ENCODE results near the gene ACTL10. TPM values are rescaled to one million over a fixed set of nuclear protein-coding genes. Genes with fewer than 3 reads are reported as not detected.

The ACTL10 gene
- total RNA-seq, 1 donor from 2014 or later, result not detected

GRCh38 chr20:33649201-33649681 is 17.5 kb upstream of the ACTL10 start:
- Mint-ChIP-seq H3K27me3 (ENCODE audit: unreplicated experiment) (peaks cover 8% of the 10 kb centered on the region), H3K4me1 (ENCODE audit: unreplicated experiment) (no peaks in the 10 kb centered on the region), H3K36me3 (ENCODE audit: low read depth, unreplicated experiment) (peaks cover 11% of the 10 kb centered on the region), H3K9me3 (ENCODE audit: unreplicated experiment) (no peaks in the 10 kb centered on the region), H3K27ac (ENCODE audit: unreplicated experiment) (no peak overlapping the region), H3K4me3 (ENCODE audit: unreplicated experiment) (no peak overlapping the region)
- TF ChIP-seq CTCF (IDR thresholded peaks at IDR 0.05; ENCODE audit: unreplicated experiment), result no peak
- DNase-seq (ENCODE audit: low spot score), result no peak

GRCh38 chr20:33650111-33650752 is 16.5 kb upstream of the ACTL10 start:
- peaks cover 8% of the 10 kb centered on the region for H3K27me3 Mint-ChIP-seq (ENCODE audit: unreplicated experiment)
- no peaks in the 10 kb centered on the region for H3K9me3 Mint-ChIP-seq (ENCODE audit: unreplicated experiment)
- H3K4me1 Mint-ChIP-seq (ENCODE audit: unreplicated experiment), result no peaks in the 10 kb centered on the region
- no peak for TF ChIP-seq CTCF (IDR thresholded peaks at IDR 0.05; ENCODE audit: unreplicated experiment)
- no peak overlapping the region for H3K27ac Mint-ChIP-seq (ENCODE audit: unreplicated experiment)
- no peak overlapping the region for H3K4me3 Mint-ChIP-seq (ENCODE audit: unreplicated experiment)
- DNase-seq (ENCODE audit: low spot score), result no peak
- H3K36me3 Mint-ChIP-seq (ENCODE audit: low read depth, unreplicated experiment), result peaks cover 6% of the 10 kb centered on the region

- Mint-ChIP-seq H3K9me3 (ENCODE audit: unreplicated experiment) (no peaks in the 10 kb centered on the region), H3K4me1 (ENCODE audit: unreplicated experiment) (no peaks in the 10 kb centered on the region), H3K27me3 (ENCODE audit: unreplicated experiment) (peaks cover 4% of the 10 kb centered on the region), H3K4me3 (ENCODE audit: unreplicated experiment) (no peak overlapping the region), H3K36me3 (ENCODE audit: low read depth, unreplicated experiment) (no peaks in the 10 kb centered on the region), H3K27ac (ENCODE audit: unreplicated experiment) (no peak overlapping the region)
- no peak for TF ChIP-seq CTCF (IDR thresholded peaks at IDR 0.05; ENCODE audit: unreplicated experiment)
- no peak for DNase-seq (ENCODE audit: low spot score)
Measured at GRCh38 chr20:33650753-33651561, 15.8 kb upstream of the ACTL10 start.

- Mint-ChIP-seq H3K36me3 (ENCODE audit: low read depth, unreplicated experiment) (no peaks in the 10 kb centered on the region), H3K4me3 (ENCODE audit: unreplicated experiment) (no peak overlapping the region), H3K4me1 (ENCODE audit: unreplicated experiment) (no peaks in the 10 kb centered on the region)
Measured at GRCh38 chr20:33651562-33652048, 15.1 kb upstream of the ACTL10 start.

More at GRCh38 chr20:33651562-33652048, 15.1 kb upstream of the ACTL10 start:
- Mint-ChIP-seq H3K27me3 (ENCODE audit: unreplicated experiment) (peaks cover 4% of the 10 kb centered on the region), H3K9me3 (ENCODE audit: unreplicated experiment) (no peaks in the 10 kb centered on the region), H3K27ac (ENCODE audit: unreplicated experiment) (no peak overlapping the region)
- no peak for TF ChIP-seq CTCF (IDR thresholded peaks at IDR 0.05; ENCODE audit: unreplicated experiment)
- no peak for DNase-seq (ENCODE audit: low spot score)

Measured in endothelial cell (in vitro differentiated cells).